HG03097 (cell line): ENCODE results near the gene TMEM38A.
"Not testable (repeated sequence)": the region's sequence is repeated elsewhere in the genome, so short reads cannot be mapped to it uniquely, and the experiment has no call there.

ENCODE experiments used
- ATAC-seq: cut with Tn5 transposase; IDR thresholded peaks from one replicate; pipeline ENCODE4 v1.9.1; 2021; ENCODE audit not compliant: unreplicated experiment, low FRiP score

Gene TMEM38A

GRCh38 chr19:16673839-16674238 lies 12.9 kb downstream of the TMEM38A start:
- not testable (repeated sequence) for ATAC-seq

DNA sequence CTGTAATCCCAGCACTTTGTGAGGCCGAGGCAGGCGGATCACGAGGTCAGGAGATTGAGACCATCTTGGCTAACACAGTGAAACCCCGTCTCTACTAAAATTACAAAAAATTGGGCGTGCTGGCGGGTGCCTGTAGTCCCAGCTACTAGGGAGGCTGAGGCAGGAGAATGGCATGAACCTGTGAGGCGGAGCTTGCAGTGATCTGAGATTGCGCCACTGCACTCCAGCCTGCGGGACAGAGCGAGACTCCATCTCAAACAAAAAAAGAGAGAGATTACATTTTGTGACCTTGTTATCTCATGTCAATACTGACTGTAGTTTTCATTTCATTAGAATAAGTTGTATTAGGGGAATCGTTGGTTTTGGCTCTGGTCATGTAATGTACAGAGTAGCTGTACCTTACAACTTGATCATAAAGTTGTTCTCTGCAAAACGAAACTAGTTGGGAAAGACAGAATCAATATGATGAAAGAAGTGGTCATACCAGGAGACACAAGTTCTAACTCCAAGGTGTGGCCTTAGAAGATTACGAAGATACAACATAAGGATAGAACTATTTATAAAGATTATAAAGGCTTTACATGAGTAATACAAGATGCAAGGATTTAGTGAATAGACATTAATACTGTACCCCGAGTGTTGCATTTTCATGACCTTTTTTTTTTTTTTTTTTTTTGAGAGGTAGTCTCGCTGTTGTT lies 15.3 kb downstream of the TMEM38A start:
- ATAC-seq = no peak

DNA sequence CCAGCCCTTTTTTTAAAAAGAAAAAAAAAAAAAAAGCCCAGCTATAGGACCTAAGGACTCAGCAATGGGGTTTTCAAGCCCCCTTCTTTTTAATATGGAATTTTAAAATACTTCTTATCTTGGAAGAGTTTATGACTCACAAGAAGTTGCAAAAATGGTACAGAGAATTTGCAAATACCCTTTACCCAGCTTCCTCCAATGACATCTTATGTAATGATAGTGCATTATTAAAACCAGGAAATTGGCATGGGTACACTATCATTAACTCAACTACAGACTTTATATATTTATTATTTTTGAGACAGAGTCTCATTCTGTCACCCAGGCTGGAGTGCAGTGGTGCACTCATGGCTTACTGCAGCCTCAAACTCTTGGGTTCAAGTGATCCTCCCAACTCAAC lies 16.1 kb downstream of the TMEM38A start:
- no peak for ATAC-seq

DNA sequence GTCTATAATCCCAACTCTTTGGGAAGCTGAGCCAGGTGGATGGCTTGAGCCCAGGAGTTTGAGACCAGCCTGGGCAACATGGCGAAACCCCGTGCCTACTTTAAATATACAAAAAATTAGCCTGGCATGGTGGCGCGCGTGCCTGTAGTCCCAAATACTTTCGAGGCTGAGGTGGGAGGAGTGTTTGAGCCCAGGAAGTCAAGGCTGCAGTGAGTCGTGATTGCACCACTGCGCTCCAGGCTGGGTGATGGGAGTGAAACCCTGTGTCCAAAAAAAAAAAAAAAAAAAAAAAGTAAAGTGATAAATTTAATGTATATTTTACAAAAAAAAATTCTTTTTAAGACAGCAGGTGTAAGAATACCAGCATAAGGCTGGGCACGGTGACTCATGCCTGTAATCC lies 17.6 kb downstream of the TMEM38A start:
- ATAC-seq = no peak

GRCh38 chr19:16679811-16680210 lies 18.9 kb downstream of the TMEM38A start:
- ATAC-seq = no peak

GRCh38 chr19:16682539-16682938 lies 21.6 kb downstream of the TMEM38A start:
- no peak for ATAC-seq

DNA sequence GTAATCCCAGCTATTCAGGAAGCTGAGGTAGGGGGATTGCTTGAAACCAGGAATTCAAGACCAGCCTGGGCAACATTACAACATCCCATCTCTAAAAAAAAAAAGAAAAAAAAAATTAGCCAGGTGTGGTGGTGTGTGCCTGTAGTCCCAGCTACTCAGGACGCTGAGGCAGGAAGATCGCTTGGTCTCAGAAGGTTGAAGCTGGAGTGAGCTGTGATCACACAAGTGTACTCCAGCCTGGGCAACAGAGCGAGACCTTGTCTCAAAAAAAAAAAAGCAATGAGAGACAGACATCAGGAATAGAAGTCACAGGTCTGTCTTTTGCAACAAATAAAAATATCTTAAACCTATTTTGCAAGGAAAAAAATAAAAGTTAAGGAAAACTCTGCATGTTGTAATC lies 23.3 kb downstream of the TMEM38A start:
- no peak for ATAC-seq

DNA sequence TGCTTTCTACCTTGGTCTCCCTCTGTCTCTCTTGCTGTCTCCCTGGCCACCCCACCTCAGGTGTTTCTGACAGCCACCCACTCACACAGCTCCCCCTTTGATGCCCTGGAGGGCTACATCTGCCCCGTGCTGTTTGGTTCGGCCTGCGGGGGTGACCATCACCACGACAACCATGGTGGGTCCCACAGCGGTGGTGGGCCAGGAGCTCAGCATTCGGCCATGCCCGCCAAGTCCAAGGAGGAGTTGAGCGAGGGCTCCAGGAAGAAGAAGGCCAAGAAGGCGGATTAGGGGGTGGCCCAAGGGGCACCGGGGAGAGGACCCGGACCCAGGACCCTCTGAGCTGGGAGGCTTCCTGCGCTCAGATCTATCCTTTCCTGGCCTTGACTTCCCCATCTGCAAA lies 27.1 kb downstream of the TMEM38A start:
- no peak for ATAC-seq

- ATAC-seq = no peak
Measured at GRCh38 chr19:16698914-16699313, 38.0 kb downstream of the TMEM38A start.

DNA sequence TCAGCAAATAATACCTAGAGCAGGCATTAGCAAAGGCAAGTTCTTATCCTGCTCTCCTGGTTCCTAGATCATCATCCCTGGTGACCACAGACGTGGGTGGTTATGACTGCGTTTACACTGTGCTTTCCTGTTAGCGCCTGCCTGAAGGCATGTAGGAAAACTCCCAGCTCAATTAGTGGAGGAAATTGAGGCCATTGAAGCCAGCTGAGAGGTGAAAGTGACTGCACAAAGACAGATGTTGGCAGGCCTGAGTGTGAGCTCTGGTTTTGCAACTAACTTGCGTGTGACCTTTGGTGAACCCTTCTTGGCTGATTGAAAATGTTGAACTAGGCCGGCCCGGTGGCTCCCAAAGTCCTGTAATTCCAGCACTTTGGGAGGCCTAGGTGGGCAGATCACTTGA lies 41.2 kb downstream of the TMEM38A start:
- ATAC-seq = no peak

- ATAC-seq = no peak
Measured at GRCh38 chr19:16703677-16704076, 42.7 kb downstream of the TMEM38A start.

GRCh38 chr19:16710870-16711269 lies 49.9 kb downstream of the TMEM38A start:
- ATAC-seq = not testable (repeated sequence)

DNA sequence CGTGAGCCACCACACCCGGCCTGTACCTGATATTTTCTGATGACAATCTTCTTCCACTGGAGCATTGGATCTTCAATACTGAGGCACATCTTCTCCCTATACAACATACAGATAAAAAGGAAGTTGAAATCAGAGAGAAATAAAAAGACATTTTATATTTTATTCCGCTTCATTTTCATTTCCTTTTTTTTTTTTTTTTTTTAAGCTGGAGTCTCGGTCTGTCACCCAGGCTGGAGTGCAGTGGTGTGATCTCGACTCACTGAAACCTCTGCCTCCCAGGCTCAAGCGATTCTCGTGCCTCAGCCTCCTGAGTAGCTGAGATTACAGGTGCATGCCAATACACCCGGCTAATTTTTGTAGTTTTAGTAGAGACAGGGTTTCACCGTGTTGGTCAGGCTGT lies 51.4 kb downstream of the TMEM38A start:
- ATAC-seq = not testable (repeated sequence)

DNA sequence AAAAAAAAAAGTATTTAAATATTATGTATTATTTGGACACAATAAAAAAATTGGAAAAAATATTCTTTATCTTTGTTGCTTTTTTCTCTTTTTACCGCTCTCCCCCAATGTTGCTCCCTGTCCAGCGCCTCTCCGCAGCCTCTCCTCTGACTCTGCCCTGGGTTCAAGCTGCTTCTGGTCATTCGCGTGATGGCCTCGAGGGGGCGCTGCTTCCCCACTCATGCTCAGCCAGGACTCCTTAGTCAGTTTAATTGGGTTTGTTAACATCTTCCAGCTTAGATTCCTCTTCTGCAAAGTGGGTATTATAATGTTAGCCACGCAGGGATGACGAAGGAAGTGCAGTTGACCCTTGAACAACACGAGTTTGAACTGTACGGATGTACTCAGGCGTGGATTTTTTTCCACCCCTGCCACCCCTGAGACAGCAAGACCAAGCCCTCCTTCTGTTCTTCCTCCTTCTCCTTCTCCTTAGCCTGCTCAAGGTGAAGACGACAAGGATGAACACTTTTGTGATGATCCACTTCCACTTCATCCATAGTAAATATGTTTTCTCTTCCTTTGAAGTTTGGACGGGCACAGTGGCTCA lies 53.9 kb downstream of the TMEM38A start:
- no peak for ATAC-seq

DNA sequence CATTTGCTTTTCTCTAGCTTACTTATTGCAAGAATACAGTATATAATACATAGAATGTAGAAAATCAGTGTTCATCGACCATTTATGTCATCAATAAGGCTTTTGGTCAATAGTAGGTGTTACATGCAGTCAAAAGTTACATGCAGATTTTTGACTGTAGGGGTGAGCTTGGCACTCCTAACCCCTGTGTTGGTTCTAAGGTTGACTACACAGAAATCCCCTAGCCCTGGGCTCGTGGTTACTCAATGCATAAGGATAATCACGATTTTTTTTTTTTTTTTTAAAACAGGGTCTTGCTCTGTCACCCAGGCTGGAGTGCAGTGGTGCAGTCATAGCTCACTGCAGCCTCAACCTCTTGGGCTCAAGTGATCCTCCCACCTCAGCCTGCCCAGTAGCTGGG lies 54.7 kb downstream of the TMEM38A start:
- no peak for ATAC-seq

DNA sequence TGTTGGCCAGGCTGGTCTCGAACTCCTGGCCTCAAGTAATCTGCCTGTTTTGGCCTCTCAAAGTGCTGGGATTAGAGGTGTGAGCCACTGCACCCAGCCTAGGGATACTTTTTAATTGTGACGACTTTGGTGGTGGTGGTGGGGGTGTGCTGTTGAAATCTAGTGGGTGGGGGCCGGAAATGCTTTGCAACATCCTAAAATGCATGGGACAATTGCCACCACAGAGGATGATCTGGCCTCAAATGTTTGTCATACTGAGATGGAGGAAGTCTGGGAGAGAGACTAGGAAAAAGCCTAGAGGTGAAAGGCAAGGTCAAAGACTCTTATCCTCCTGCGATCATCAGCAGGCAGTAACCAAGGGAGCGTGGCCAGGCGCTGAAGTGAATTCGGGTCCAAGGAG lies 60.1 kb downstream of the TMEM38A start:
- ATAC-seq = no peak

DNA sequence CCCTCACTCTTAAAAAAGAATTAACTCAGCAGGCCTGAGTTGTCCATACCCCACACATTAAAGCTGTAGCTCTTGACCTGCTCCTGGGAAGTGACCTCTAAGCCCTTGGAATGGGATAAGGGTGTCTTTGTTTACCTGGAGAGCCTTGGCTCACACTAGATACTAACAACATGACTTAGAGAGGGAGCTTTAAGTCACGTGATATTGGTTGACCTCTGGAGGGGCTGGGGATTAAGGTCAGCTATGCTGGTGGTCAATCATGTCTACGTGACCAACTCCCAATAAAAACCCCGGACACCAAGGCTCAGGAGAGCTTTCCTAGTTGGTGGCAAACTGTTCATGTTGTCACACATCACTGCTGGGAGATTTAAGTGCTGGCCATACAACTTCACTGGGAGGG lies 61.7 kb downstream of the TMEM38A start:
- ATAC-seq = no peak

GRCh38 chr19:16726916-16727315 lies 66.0 kb downstream of the TMEM38A start:
- no peak for ATAC-seq

DNA sequence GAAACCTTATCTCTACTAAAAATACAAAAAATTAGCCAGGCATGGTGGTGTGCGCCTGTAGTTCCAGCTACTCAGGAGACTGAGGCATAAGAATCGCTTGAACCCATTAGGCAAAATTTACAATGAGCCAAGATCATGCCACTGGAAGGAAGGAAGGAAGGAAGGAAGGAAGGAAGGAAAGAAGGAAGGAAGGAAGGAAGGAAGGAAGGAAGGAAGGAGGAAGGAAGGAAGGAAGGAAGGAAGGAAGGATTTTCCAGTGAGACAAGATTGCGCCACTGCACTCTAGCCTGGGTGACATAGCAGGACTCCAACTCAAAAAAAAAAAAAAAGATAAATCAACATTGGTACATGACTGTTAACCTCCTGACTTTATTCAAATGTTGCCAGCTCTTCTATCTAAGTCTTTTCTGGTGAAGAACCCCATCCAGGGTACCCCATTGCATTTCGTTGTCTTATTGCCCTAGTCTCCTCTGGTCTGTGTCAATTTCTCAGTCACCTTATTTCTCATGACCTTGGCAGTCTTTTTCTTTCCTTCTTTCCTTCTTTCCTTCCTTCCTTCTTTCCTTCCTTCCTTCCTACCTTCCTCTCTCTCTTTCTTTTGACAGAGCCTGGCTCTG lies 74.8 kb downstream of the TMEM38A start:
- not testable (repeated sequence) for ATAC-seq

- no peak for ATAC-seq
Measured at GRCh38 chr19:16736709-16737108, 75.8 kb downstream of the TMEM38A start.

DNA sequence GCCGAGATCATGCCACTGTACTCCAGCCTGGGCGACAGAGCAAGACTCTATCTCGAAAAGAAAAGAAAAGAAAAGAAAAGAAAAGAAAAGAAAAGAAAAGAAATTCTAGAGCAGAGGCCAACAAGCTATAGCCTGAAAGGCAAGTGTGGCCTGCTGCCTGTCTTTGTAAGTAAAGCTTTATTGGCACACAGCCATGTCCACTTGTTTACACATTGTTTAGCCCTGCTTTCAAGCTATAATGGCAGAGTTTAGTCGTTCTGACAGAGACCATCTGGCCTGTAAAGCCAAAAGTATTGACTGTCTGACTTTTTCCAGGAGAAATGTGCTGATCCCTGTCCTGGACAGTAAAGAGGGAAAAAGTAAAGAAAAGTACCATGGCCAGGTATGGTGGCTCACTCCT lies 77.0 kb downstream of the TMEM38A start:
- no peak for ATAC-seq

GRCh38 chr19:16739546-16739945 lies 78.6 kb downstream of the TMEM38A start:
- no peak for ATAC-seq
